Endothelial cell of umbilical vein (primary cell): ENCODE results near the gene TNFSF9. TPM values are rescaled to one million over a fixed set of nuclear protein-coding genes. Genes with fewer than 3 reads are reported as not detected.

Experiments used
- BruUV-seq: library from RNA; stranded (reverse); fragments of 400-500 nt; replicated peaks from 2 replicates; lab custom pipeline; 2021; lab: Mats Ljungman, UMichigan
- CTCF ChIA-PET: fragments of 300-600, 350-600 bp; sonication (Branson Sonifier 250); formaldehyde crosslinking; loops from one replicate; lab custom pipeline; 2021; ENCODE audit warnings: antibody characterized with exemption, inconsistent platforms; lab: Charles Lee
- POLR2A ChIA-PET: fragments of 300-600, 350-600 bp; sonication (Branson Sonifier 250); formaldehyde crosslinking; loops from one replicate; lab custom pipeline; 2021; ENCODE audit warnings: antibody characterized with exemption, inconsistent platforms; lab: Charles Lee
- DNase-seq: peaks from one replicate; pipeline ENCODE4 v3.0.0-alpha.2; 2011; ENCODE audit warnings: low read depth, low spot score
- FAIRE-seq: peaks from 2 replicates; lab custom pipeline; 2011; peaks lifted over from hg19 to GRCh38; lab: Jason Lieb, UNC
- H2AFZ ChIP-seq: 2 replicates; pipeline ENCODE4 v1.6.0; 2012; ENCODE audit warnings: low read depth, low read length, control low read depth, inconsistent platforms
- H3K27ac ChIP-seq: 2 replicates; pipeline ENCODE4 v1.5.1; 2011; ENCODE audit warnings: low read depth, mild to moderate bottlenecking, control low read depth, low read length, moderate library complexity; ENCODE audit not compliant: insufficient read depth
- H3K27me3 ChIP-seq, 2 experiments: 2 replicates each; pipeline versions ENCODE4 v1.6.0 to v1.6.1; 2011; ENCODE audit warnings: low read length in 2 of 2, mixed read lengths in 1 of 2; ENCODE audit not compliant: control insufficient read depth in 2 of 2, insufficient read depth in 2 of 2
- H3K36me3 ChIP-seq, 2 experiments: 2 replicates in 1 of 2; 3 replicates in 1 of 2; pipeline ENCODE4 v1.5.1; 2011; ENCODE audit warnings: low read length in 2 of 2, mild to moderate bottlenecking in 1 of 2, moderate library complexity in 1 of 2; ENCODE audit not compliant: control insufficient read depth in 2 of 2, insufficient read depth in 2 of 2; ENCODE audit errors: extremely low read depth in 1 of 2
- H3K4me1 ChIP-seq: 3 replicates; pipeline ENCODE4 v1.5.1; 2011; ENCODE audit warnings: mild to moderate bottlenecking, low read length; ENCODE audit not compliant: control insufficient read depth, insufficient read depth; ENCODE audit errors: extremely low read depth
- H3K4me2 ChIP-seq: 2 replicates; pipeline ENCODE4 v1.6.1; 2011; ENCODE audit warnings: low read length, control low read depth, mixed read lengths; ENCODE audit not compliant: insufficient read depth
- H3K4me3 ChIP-seq, 3 experiments: fragments of 200-600 bp in 1 of 3; sonication (generic), shearing (Covaris generic) in 1 of 3; replicated peaks in 1 of 3; 2 replicates each; pipeline ENCODE4 v1.5.1; 2011 to 2016; ENCODE audit warnings: control low read depth in 3 of 3, low read length in 3 of 3, mild to moderate bottlenecking in 2 of 3, inconsistent platforms in 1 of 3, low read depth in 1 of 3, moderate library complexity in 1 of 3; ENCODE audit not compliant: insufficient read depth in 1 of 3
- H3K79me2 ChIP-seq: 2 replicates; pipeline ENCODE4 v1.6.0; 2012; ENCODE audit warnings: low read length, inconsistent platforms; ENCODE audit not compliant: control insufficient read depth, insufficient read depth
- H3K9ac ChIP-seq: replicated peaks from 2 replicates; pipeline ENCODE3; 2011; ENCODE audit warnings: low read length, control low read depth; ENCODE audit not compliant: insufficient read depth; ENCODE audit errors: extremely low read depth
- H3K9me1 ChIP-seq: replicated peaks from 3 replicates; pipeline ENCODE4 v1.6.0; 2011; ENCODE audit warnings: mild to moderate bottlenecking, low read length; ENCODE audit not compliant: control insufficient read depth, insufficient read depth; ENCODE audit errors: extremely low read depth
- H3K9me3 ChIP-seq: replicated peaks from 2 replicates; pipeline ENCODE4 v1.5.1; 2012; ENCODE audit warnings: low read length, inconsistent platforms; ENCODE audit not compliant: control insufficient read depth, insufficient read depth
- H4K20me1 ChIP-seq: replicated peaks from 2 replicates; pipeline ENCODE3; 2011; ENCODE audit warnings: mild to moderate bottlenecking, low read length; ENCODE audit not compliant: control insufficient read depth, insufficient read depth; ENCODE audit errors: extremely low read depth
- EZH2 ChIP-seq: IDR thresholded peaks from 2 replicates; pipeline ENCODE4 v1.6.1; 2012; ENCODE audit warnings: borderline replicate concordance, low read depth, mild to moderate bottlenecking, moderate library complexity, low read length, inconsistent platforms; ENCODE audit not compliant: severe bottlenecking
- FOS ChIP-seq: IDR thresholded peaks from 2 replicates; pipeline ENCODE4 v1.6.1; 2011; ENCODE audit warnings: mild to moderate bottlenecking, low read length, moderate library complexity, borderline replicate concordance; ENCODE audit not compliant: insufficient read depth
- GATA2 ChIP-seq: IDR thresholded peaks from 2 replicates; pipeline ENCODE4 v1.7.0; 2011; ENCODE audit warnings: low read depth, mild to moderate bottlenecking, moderate library complexity, mixed read lengths, low read length; ENCODE audit not compliant: insufficient read length, insufficient read depth
- JUN ChIP-seq: IDR thresholded peaks from 2 replicates; pipeline ENCODE4 v1.6.1; 2011; ENCODE audit warnings: borderline replicate concordance, low read depth; ENCODE audit not compliant: insufficient read length, insufficient read depth
- MYC ChIP-seq: IDR thresholded peaks from one replicate; pipeline ENCODE4 v1.6.1; 2011; ENCODE audit warnings: mild to moderate bottlenecking, low read depth, low read length
- POLR2A ChIP-seq: IDR thresholded peaks from 2 replicates; pipeline ENCODE4 v1.6.1; 2012; ENCODE audit warnings: low read depth, mild to moderate bottlenecking, control low read depth, low read length
- POLR2AphosphoS5 ChIP-seq: IDR thresholded peaks from 2 replicates; pipeline ENCODE4 v1.6.1; 2012; ENCODE audit warnings: low read depth, mild to moderate bottlenecking, control low read depth, low read length, moderate library complexity; ENCODE audit not compliant: insufficient read depth
- dilution Hi-C: fragments of 300-500 bp; cut with MboI; formaldehyde crosslinking; loops from one replicate; pipeline ENCODE4 v1.15.0; 2019; ENCODE audit warnings: low sequenced_read_pairs; ENCODE audit not compliant: extremely low pct_ligation_motif_present
- intact Hi-C: fragments of 100-400 bp; cut with micrococcal nuclease; formaldehyde crosslinking; loops from one replicate; pipeline ENCODE4 v1.10.0; 2022
- polyA plus RNA-seq, 4 experiments: library from polyadenylated mRNA; depleted of rRNA in 3 of 4; stranded (reverse) in 3 of 4; unstranded in 1 of 4; fragments of >200 nt; gene quantifications; 2 replicates each; pipeline versions ENCODE4 v1.2.1 to v1.2.3, GENCODE V29; 2011 to 2012; ENCODE audit warnings: missing spikeins in 1 of 4
- total RNA-seq: library from RNA; stranded (reverse); gene quantifications from 2 replicates; pipeline ENCODE4 v1.2.3, GENCODE V29; 2021
- TF ChIP-seq, protein P1 (sequence below): IDR thresholded peaks from 2 replicates; pipeline ENCODE4 v1.6.1; 2011; ENCODE audit not compliant: insufficient read depth, insufficient read length
- TF ChIP-seq, protein P2 (sequence below), 2 donors: IDR thresholded peaks; 1 replicate in 1 of 2; 2 replicates in 1 of 2; pipeline ENCODE4 v1.5.1; 2011; ENCODE audit warnings: low read length in 2 of 2, mild to moderate bottlenecking in 2 of 2, moderate library complexity in 2 of 2, control low read depth in 1 of 2, inconsistent platforms in 1 of 2, low read depth in 1 of 2; ENCODE audit not compliant: insufficient read depth in 1 of 2; ENCODE audit errors: extremely low read depth in 1 of 2

TNFSF9 gene
- total and polyA plus RNA-seq, 2 donors (not counting 3 experiments of a cell fraction or from before 2014, with no cell fraction given), result 0.52 to 0.53 TPM

DNA sequence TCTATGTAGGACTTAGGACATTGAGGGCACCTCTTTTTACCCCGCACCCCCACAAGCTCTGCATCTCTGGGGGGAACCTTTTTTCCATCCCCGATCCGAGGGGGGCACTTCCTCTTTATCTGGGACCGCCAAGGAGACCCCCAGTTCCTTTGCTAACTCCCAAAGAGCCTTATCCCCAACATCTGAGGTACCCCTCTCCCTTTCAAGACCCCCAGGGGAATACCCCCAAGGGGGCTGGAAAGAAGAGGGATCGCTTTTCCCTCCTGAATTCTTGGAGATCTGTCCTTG is 1.1 kb downstream of the TNFSF9 start:
- Histone ChIP-seq H3K79me2 (no peaks in the 10 kb centered on the region), H3K9ac (no peak overlapping the region)
- POLR2A ChIA-PET, result no interaction called here

More for the DNA sequence above, 1.1 kb downstream of the TNFSF9 start:
- H3K9me1 ChIP-seq, result no peaks in the 10 kb centered on the region
- CTCF ChIA-PET, result no interaction called here
- FAIRE-seq (no peak), DNase-seq (no peak)
- no peak overlapping the region for H3K4me2 ChIP-seq
- no peak overlapping the region for H3K27ac ChIP-seq
- dilution Hi-C loops, result no loop called here
- peaks cover 4% of the 10 kb centered on the region for H3K4me1 ChIP-seq
- BruUV-seq, result no TSS peak
- no peaks in the 10 kb centered on the region for H4K20me1 ChIP-seq
- TF ChIP-seq FOS, result no peak
- TF ChIP-seq MYC, result no peak
- no peak for TF ChIP-seq GATA2
- no peak for TF ChIP-seq POLR2AphosphoS5
- TF ChIP-seq EZH2, result no peak
- TF ChIP-seq, protein P1, sequence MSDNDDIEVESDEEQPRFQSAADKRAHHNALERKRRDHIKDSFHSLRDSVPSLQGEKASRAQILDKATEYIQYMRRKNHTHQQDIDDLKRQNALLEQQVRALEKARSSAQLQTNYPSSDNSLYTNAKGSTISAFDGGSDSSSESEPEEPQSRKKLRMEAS, result no peak
- TF ChIP-seq JUN, result no peak
- TF ChIP-seq, protein P2, sequence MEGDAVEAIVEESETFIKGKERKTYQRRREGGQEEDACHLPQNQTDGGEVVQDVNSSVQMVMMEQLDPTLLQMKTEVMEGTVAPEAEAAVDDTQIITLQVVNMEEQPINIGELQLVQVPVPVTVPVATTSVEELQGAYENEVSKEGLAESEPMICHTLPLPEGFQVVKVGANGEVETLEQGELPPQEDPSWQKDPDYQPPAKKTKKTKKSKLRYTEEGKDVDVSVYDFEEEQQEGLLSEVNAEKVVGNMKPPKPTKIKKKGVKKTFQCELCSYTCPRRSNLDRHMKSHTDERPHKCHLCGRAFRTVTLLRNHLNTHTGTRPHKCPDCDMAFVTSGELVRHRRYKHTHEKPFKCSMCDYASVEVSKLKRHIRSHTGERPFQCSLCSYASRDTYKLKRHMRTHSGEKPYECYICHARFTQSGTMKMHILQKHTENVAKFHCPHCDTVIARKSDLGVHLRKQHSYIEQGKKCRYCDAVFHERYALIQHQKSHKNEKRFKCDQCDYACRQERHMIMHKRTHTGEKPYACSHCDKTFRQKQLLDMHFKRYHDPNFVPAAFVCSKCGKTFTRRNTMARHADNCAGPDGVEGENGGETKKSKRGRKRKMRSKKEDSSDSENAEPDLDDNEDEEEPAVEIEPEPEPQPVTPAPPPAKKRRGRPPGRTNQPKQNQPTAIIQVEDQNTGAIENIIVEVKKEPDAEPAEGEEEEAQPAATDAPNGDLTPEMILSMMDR (IDR thresholded peaks at IDR 0.05; ENCODE audit: extremely low read depth in 1 of 2, insufficient read depth in 1 of 2, low read depth in 1 of 2, low read length in 2 of 2), result no peak
- no peak for TF ChIP-seq POLR2A
- no peak overlapping the region for H3K4me3 ChIP-seq
- H3K27me3 ChIP-seq, result peaks cover 17 to 20% of the 10 kb centered on the region in 2 experiments
- H2AFZ ChIP-seq, result no peak overlapping the region
- no peaks in the 10 kb centered on the region for H3K36me3 ChIP-seq
- H3K9me3 ChIP-seq, result no peaks in the 10 kb centered on the region
- intact Hi-C loops, result loop anchor here (5.0 kb wide), 1 partner anchor 205 kb away; the partner anchor contains the start of genes GPR108 and TRIP10
